Parathyroid adenoma (tissue), 2 donors: Measurements from ENCODE around the gene FBLN7.

Experiments used
- H2AFZ ChIP-seq: fragments of 300-600 bp; sonication (generic); one replicate; pipeline ENCODE4 v1.7.0; 2017; ENCODE audit warnings: antibody characterized with exemption, mild to moderate bottlenecking
- H3K27ac ChIP-seq: fragments of 300-600 bp; sonication (generic); one replicate; pipeline ENCODE4 v1.7.0; 2017
- H3K27me3 ChIP-seq: fragments of 300-600 bp; sonication (generic); one replicate; pipeline ENCODE4 v1.7.0; 2017; ENCODE audit warnings: low read length; ENCODE audit not compliant: control insufficient read depth, insufficient read depth
- H3K36me3 ChIP-seq: fragments of 300-600 bp; sonication (generic); one replicate; pipeline ENCODE4 v1.7.0; 2017; ENCODE audit warnings: low read length; ENCODE audit not compliant: control insufficient read depth, insufficient read depth
- H3K4me1 ChIP-seq: fragments of 300-600 bp; sonication (generic); one replicate; pipeline ENCODE4 v1.7.0; 2017; ENCODE audit warnings: control low read depth
- H3K4me2 ChIP-seq: fragments of 300-600 bp; sonication (generic); one replicate; pipeline ENCODE4 v1.7.0; 2017; ENCODE audit warnings: low read length
- H3K4me3 ChIP-seq: fragments of 300-600 bp; sonication (generic); one replicate; pipeline ENCODE4 v1.7.0; 2017; ENCODE audit warnings: low read depth, low read length
- H3K79me2 ChIP-seq: fragments of 300-600 bp; sonication (generic); one replicate; pipeline ENCODE4 v1.7.0; 2017; ENCODE audit warnings: control low read depth
- H3K9ac ChIP-seq: fragments of 300-600 bp; sonication (generic); one replicate; pipeline ENCODE4 v1.7.0; 2017; ENCODE audit warnings: mild to moderate bottlenecking
- H3K9me3 ChIP-seq: fragments of 300-600 bp; sonication (generic); one replicate; pipeline ENCODE4 v1.7.0; 2017; ENCODE audit warnings: low read length; ENCODE audit not compliant: control insufficient read depth
- TF ChIP-seq, protein P1 (sequence below): fragments of 300-600 bp; sonication (generic); IDR thresholded peaks from one replicate; pipeline ENCODE4 v1.7.0; 2017; ENCODE audit warnings: antibody characterized with exemption, mild to moderate bottlenecking
- donor health status: primary hyperparathyroidism.

FBLN7 gene

DNA sequence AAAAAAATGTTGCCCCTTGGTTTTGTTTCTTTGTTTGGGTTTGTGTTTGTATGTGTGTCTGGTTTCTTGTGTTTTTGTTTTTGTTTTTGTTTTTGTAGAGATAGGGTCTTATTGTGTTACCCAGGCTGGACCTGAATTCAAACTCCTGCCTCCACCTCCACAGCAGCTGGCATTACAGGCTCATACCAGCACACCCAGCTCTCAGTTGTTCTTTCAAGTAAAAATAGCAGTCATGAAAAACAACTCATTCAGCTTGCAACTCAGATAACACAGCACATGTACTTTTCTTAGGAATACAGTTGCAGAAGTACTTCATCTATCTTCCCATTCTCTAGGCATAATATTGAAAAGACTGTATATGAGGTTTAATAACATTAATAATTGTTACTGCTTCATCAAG lies 79.7 kb downstream of the FBLN7 start:
- Histone ChIP-seq H2AFZ (no peak overlapping the region), H3K27ac (no peak overlapping the region), H3K27me3 (no peaks in the 10 kb centered on the region), H3K36me3 (no peaks in the 10 kb centered on the region), H3K79me2 (no peaks in the 10 kb centered on the region), H3K4me2 (no peak overlapping the region), H3K9me3 (no peaks in the 10 kb centered on the region), H3K4me1 (no peaks in the 10 kb centered on the region), H3K9ac (no peak overlapping the region), H3K4me3 (no peak overlapping the region)
- TF ChIP-seq, protein P1, sequence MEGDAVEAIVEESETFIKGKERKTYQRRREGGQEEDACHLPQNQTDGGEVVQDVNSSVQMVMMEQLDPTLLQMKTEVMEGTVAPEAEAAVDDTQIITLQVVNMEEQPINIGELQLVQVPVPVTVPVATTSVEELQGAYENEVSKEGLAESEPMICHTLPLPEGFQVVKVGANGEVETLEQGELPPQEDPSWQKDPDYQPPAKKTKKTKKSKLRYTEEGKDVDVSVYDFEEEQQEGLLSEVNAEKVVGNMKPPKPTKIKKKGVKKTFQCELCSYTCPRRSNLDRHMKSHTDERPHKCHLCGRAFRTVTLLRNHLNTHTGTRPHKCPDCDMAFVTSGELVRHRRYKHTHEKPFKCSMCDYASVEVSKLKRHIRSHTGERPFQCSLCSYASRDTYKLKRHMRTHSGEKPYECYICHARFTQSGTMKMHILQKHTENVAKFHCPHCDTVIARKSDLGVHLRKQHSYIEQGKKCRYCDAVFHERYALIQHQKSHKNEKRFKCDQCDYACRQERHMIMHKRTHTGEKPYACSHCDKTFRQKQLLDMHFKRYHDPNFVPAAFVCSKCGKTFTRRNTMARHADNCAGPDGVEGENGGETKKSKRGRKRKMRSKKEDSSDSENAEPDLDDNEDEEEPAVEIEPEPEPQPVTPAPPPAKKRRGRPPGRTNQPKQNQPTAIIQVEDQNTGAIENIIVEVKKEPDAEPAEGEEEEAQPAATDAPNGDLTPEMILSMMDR = no peak

DNA sequence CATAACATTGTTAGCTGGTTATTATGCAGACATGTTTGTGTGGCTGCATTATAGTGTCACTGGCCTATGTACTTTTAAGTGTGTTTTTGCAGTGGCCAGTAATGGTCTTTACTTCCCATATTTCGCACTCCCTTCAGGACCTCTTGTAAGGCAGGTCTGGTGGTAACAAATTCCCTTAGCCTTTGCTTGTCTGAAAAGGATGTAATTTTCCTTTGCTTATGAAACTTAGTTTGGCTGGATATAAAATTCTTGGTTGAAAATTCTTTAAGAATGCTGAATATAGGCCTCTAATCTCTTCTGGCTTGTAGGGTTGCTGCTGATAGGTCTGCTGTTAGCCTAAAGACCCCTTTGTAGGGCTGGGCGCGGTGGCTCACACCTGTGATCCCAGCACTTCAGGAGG lies 82.0 kb downstream of the FBLN7 start:
- no peaks in the 10 kb centered on the region for H3K36me3 ChIP-seq
- no peaks in the 10 kb centered on the region for H3K79me2 ChIP-seq
- H3K4me2 ChIP-seq = no peak overlapping the region
- no peak overlapping the region for H3K27ac ChIP-seq
- TF ChIP-seq, protein P1 = no peak
- no peaks in the 10 kb centered on the region for H3K9me3 ChIP-seq
- no peaks in the 10 kb centered on the region for H3K27me3 ChIP-seq
- no peak overlapping the region for H3K9ac ChIP-seq
- no peaks in the 10 kb centered on the region for H3K4me1 ChIP-seq
- no peak overlapping the region for H3K4me3 ChIP-seq
- H2AFZ ChIP-seq = no peak overlapping the region

DNA sequence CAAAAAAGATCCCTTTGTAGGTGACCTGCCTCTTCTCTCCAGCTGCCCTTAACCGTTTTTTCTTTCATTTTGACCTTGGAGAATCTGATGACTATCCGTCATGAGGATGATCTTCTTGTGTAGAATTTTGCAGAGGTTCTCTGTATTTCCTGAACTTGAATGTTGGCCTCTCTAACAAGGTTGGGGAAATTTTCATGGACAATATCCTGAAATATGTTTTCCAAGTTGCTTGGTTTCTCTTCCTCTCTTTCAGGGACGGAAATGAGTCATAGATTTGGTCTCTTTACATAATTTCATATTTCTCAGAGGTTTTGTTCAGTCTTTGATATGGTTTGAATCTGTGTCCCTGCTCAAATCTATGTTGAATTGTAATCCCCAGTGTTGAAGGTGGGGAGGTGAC lies 82.6 kb downstream of the FBLN7 start:
- TF ChIP-seq, protein P1 = no peak
- Histone ChIP-seq H3K9ac (no peak overlapping the region), H3K27me3 (no peaks in the 10 kb centered on the region), H3K36me3 (no peaks in the 10 kb centered on the region), H3K4me2 (no peak overlapping the region), H3K9me3 (no peaks in the 10 kb centered on the region), H3K27ac (no peak overlapping the region), H2AFZ (no peak overlapping the region), H3K79me2 (no peaks in the 10 kb centered on the region), H3K4me1 (no peaks in the 10 kb centered on the region), H3K4me3 (no peak overlapping the region)

DNA sequence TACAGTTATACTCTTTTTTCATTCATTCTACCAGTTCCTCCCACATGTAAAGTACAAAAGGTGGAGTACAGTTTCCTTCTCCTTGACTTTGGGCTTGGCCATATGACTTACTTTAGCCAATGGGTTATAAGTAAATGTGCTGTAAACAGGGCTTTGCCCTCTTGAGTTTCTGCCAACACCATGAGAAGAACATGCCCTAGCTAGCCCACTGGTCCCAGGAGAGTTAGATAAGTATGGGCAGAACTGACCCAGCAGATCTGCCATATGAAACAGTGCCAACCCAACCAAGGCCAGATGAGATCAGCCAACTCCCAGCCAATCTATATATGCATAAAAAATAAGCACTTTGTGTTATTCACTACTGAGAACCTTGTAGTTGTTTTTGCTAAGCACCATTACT lies 91.2 kb downstream of the FBLN7 start:
- Histone ChIP-seq H3K4me3 (no peak overlapping the region), H3K4me2 (no peak overlapping the region), H3K27ac (no peak overlapping the region), H3K36me3 (no peaks in the 10 kb centered on the region), H3K4me1 (no peaks in the 10 kb centered on the region), H2AFZ (no peak overlapping the region), H3K9me3 (no peaks in the 10 kb centered on the region), H3K79me2 (no peaks in the 10 kb centered on the region), H3K27me3 (no peaks in the 10 kb centered on the region), H3K9ac (no peak overlapping the region)
- TF ChIP-seq, protein P1 = no peak

DNA sequence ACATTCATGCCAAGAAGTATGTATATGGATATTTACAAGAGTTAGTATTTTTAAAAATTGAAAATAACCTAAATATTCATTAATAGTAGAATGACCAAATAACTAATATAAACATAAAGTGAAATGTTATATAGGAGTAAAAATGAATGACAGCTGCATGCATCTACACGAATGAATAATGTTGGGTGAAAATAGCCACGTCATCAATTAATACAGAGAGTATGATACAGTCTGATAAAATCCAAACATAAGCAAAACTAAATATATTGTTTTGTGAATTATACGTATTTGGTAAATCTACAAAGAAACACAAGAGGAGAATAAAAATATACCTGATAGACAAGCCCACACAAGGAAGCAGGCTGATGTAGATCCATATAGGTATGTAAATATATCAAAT lies 92.2 kb downstream of the FBLN7 start:
- H3K4me3 ChIP-seq = no peak overlapping the region
- no peaks in the 10 kb centered on the region for H3K9me3 ChIP-seq
- H3K27me3 ChIP-seq = no peaks in the 10 kb centered on the region
- no peaks in the 10 kb centered on the region for H3K4me1 ChIP-seq
- no peaks in the 10 kb centered on the region for H3K79me2 ChIP-seq
- H3K4me2 ChIP-seq = no peak overlapping the region
- H3K36me3 ChIP-seq = no peaks in the 10 kb centered on the region
- no peak overlapping the region for H3K27ac ChIP-seq
- H3K9ac ChIP-seq = no peak overlapping the region
- no peak overlapping the region for H2AFZ ChIP-seq
- TF ChIP-seq, protein P1 = no peak
